ENCODE results near the gene IL17RA.
"Not testable (repeated sequence)": the region's sequence is repeated elsewhere in the genome, so short reads cannot be mapped to it uniquely, and the experiment has no call there.

The IL17RA gene

GRCh38 chr22:17138513-17138912 lies 53.7 kb downstream of the IL17RA start:
- in situ Hi-C loops (cut with MboI; ENCODE audit: low pct_unique_long_range_greater_than_20kb, low sequenced_read_pairs): no loop called here
- DNase-seq: no peak

- no peak for DNase-seq
- in situ Hi-C loops (cut with MboI; ENCODE audit: low pct_unique_long_range_greater_than_20kb, low sequenced_read_pairs): no loop called here
Measured at GRCh38 chr22:17140022-17140421, 55.2 kb downstream of the IL17RA start.

GRCh38 chr22:17140826-17141766 lies 56.3 kb downstream of the IL17RA start:
- no peak for DNase-seq
- in situ Hi-C loops (cut with MboI; ENCODE audit: low pct_unique_long_range_greater_than_20kb, low sequenced_read_pairs): no loop called here

GRCh38 chr22:17143101-17143500 lies 58.3 kb downstream of the IL17RA start:
- in situ Hi-C loops (cut with MboI; ENCODE audit: low pct_unique_long_range_greater_than_20kb, low sequenced_read_pairs): no loop called here

GRCh38 chr22:17143826-17144225 lies 59.0 kb downstream of the IL17RA start:
- no peak for DNase-seq

More at GRCh38 chr22:17143101-17143500, 58.3 kb downstream of the IL17RA start:
- no peak for DNase-seq

GRCh38 chr22:17145021-17145680 lies 60.4 kb downstream of the IL17RA start:
- in situ Hi-C loops (cut with MboI; ENCODE audit: low pct_unique_long_range_greater_than_20kb, low sequenced_read_pairs): no loop called here

More at GRCh38 chr22:17143826-17144225, 59.0 kb downstream of the IL17RA start:
- in situ Hi-C loops (cut with MboI; ENCODE audit: low pct_unique_long_range_greater_than_20kb, low sequenced_read_pairs): no loop called here

GRCh38 chr22:17147458-17147857 lies 62.7 kb downstream of the IL17RA start:
- in situ Hi-C loops (cut with MboI; ENCODE audit: low pct_unique_long_range_greater_than_20kb, low sequenced_read_pairs); DNase-seq: not testable (repeated sequence)

More at GRCh38 chr22:17145021-17145680, 60.4 kb downstream of the IL17RA start:
- no peak for DNase-seq

- DNase-seq: no peak
- in situ Hi-C loops (cut with MboI; ENCODE audit: low pct_unique_long_range_greater_than_20kb, low sequenced_read_pairs): no loop called here
Measured at GRCh38 chr22:17149076-17149815, 64.4 kb downstream of the IL17RA start.

- DNase-seq: no peak
- in situ Hi-C loops (cut with MboI; ENCODE audit: low pct_unique_long_range_greater_than_20kb, low sequenced_read_pairs): loop anchor here (10.0 to 25.0 kb wide), 2 partner anchors 48 to 110 kb away; no protein-coding TSS in a partner anchor
Measured at GRCh38 chr22:17152340-17152739, 67.5 kb downstream of the IL17RA start.

- in situ Hi-C loops (cut with MboI; ENCODE audit: low pct_unique_long_range_greater_than_20kb, low sequenced_read_pairs): loop anchor here (10.0 to 25.0 kb wide), 2 partner anchors 48 to 109 kb away; no protein-coding TSS in a partner anchor
- no peak for DNase-seq
Measured at GRCh38 chr22:17152971-17153370, 68.2 kb downstream of the IL17RA start.

- in situ Hi-C loops (cut with MboI; ENCODE audit: low pct_unique_long_range_greater_than_20kb, low sequenced_read_pairs): loop anchor here (10.0 to 25.0 kb wide), 2 partner anchors 51 to 106 kb away; no protein-coding TSS in a partner anchor
- no peak for DNase-seq
Measured at GRCh38 chr22:17155941-17156340, 71.1 kb downstream of the IL17RA start.

- no peak for DNase-seq
- in situ Hi-C loops (cut with MboI; ENCODE audit: low pct_unique_long_range_greater_than_20kb, low sequenced_read_pairs): loop anchor here (10.0 to 25.0 kb wide), 2 partner anchors 53 to 105 kb away; no protein-coding TSS in a partner anchor
Measured at GRCh38 chr22:17157714-17158113, 72.9 kb downstream of the IL17RA start.

- DNase-seq: no peak
- in situ Hi-C loops (cut with MboI; ENCODE audit: low pct_unique_long_range_greater_than_20kb, low sequenced_read_pairs): loop anchor here (10.0 to 25.0 kb wide), 2 partner anchors 53 to 104 kb away; no protein-coding TSS in a partner anchor
Measured at GRCh38 chr22:17158176-17158567, 73.4 kb downstream of the IL17RA start.

GRCh38 chr22:17158568-17159503 lies 74.0 kb downstream of the IL17RA start, which contains the start of gene HDHD5:
TSS of gene HDHD5 (minus strand) at chr22:17159277. CDS start at chr22:17159251, 26 bp downstream.
- in situ Hi-C loops (cut with MboI; ENCODE audit: low pct_unique_long_range_greater_than_20kb, low sequenced_read_pairs): loop anchor here (10.0 to 25.0 kb wide), 2 partner anchors 54 to 103 kb away; no protein-coding TSS in a partner anchor

GRCh38 chr22:17159504-17159951 lies 74.7 kb downstream of the IL17RA start:
- in situ Hi-C loops (cut with MboI; ENCODE audit: low pct_unique_long_range_greater_than_20kb, low sequenced_read_pairs): loop anchor here (10.0 to 25.0 kb wide), 2 partner anchors 55 to 103 kb away; no protein-coding TSS in a partner anchor
- DNase-seq: no peak

More at GRCh38 chr22:17158568-17159503, 74.0 kb downstream of the IL17RA start, which contains the start of gene HDHD5:
- DNase-seq: peak; percentile 72

- in situ Hi-C loops (cut with MboI; ENCODE audit: low pct_unique_long_range_greater_than_20kb, low sequenced_read_pairs): loop anchor here (25.0 kb wide), 1 partner anchor 100 kb away; no protein-coding TSS in a partner anchor
- DNase-seq: no peak
Measured at GRCh38 chr22:17161991-17162390, 77.2 kb downstream of the IL17RA start.

- in situ Hi-C loops (cut with MboI; ENCODE audit: low pct_unique_long_range_greater_than_20kb, low sequenced_read_pairs): loop anchor here (25.0 kb wide), 1 partner anchor 100 kb away; no protein-coding TSS in a partner anchor
- no peak for DNase-seq
Measured at GRCh38 chr22:17162731-17163130, 77.9 kb downstream of the IL17RA start.
